ENCODE results near the gene GNB1L.

GNB1L gene

GRCh38 chr22:19744350-19745006 is 110.2 kb downstream of the GNB1L start:
- DNase-seq: no peak

- no peak for DNase-seq
Observed at GRCh38 chr22:19743651-19744050, 111.0 kb downstream of the GNB1L start.

GRCh38 chr22:19743081-19743480 is 111.6 kb downstream of the GNB1L start:
- no peak for DNase-seq

- DNase-seq: no peak
Observed at GRCh38 chr22:19742160-19743066, 112.3 kb downstream of the GNB1L start.

GRCh38 chr22:19741053-19741452 is 113.6 kb downstream of the GNB1L start:
- no peak for DNase-seq

GRCh38 chr22:19740586-19740985 is 114.1 kb downstream of the GNB1L start:
- no peak for DNase-seq

- DNase-seq: no peak
Observed at GRCh38 chr22:19739911-19740449, 114.7 kb downstream of the GNB1L start.

- DNase-seq: no peak
Observed at GRCh38 chr22:19739448-19739895, 115.2 kb downstream of the GNB1L start.

- DNase-seq: no peak
Observed at GRCh38 chr22:19738664-19739447, 115.8 kb downstream of the GNB1L start.

GRCh38 chr22:19737846-19738663 is 116.6 kb downstream of the GNB1L start:
- no peak for DNase-seq

GRCh38 chr22:19735665-19736510 is 118.8 kb downstream of the GNB1L start:
- no peak for DNase-seq

- no peak for DNase-seq
Observed at GRCh38 chr22:19734837-19735382, 119.8 kb downstream of the GNB1L start.

- no peak for DNase-seq
Observed at GRCh38 chr22:19734163-19734562, 120.5 kb downstream of the GNB1L start.

- DNase-seq: no peak
Observed at GRCh38 chr22:19733755-19734154, 120.9 kb downstream of the GNB1L start.

Measured in NCI-H2227 treated with DMSO at 0.1 percent for 48 hours (cell line).